Kidney epithelial cell (primary cell): ENCODE data around the gene PEX5L. TPM values are rescaled to one million over a fixed set of nuclear protein-coding genes. Genes with fewer than 3 reads are reported as not detected.

Source experiments
- DNase-seq: peaks from one replicate; pipeline ENCODE4 v3.0.0-alpha.2; 2010; ENCODE audit warnings: low read depth
- H3K27me3 ChIP-seq: 2 replicates; pipeline ENCODE4 v1.6.0; 2011; ENCODE audit warnings: low read length; ENCODE audit not compliant: control insufficient read depth, insufficient read depth
- H3K36me3 ChIP-seq: 2 replicates; pipeline ENCODE4 v1.5.1; 2011; ENCODE audit warnings: low read length; ENCODE audit not compliant: control insufficient read depth, insufficient read depth
- H3K4me3 ChIP-seq: 2 replicates; pipeline ENCODE4 v1.5.1; 2011; ENCODE audit warnings: low read depth, mild to moderate bottlenecking, control low read depth, low read length
- CTCF ChIP-seq: IDR thresholded peaks from 2 replicates; pipeline ENCODE4 v1.5.1; 2011; ENCODE audit warnings: mild to moderate bottlenecking, moderate library complexity, low read length, control low read depth, inconsistent platforms; ENCODE audit not compliant: insufficient read depth, poor library complexity, severe bottlenecking
- total RNA-seq: library from RNA; depleted of rRNA; stranded (reverse); fragments of >200 nt; gene quantifications from 2 replicates; pipeline ENCODE4 v1.2.3, GENCODE V29; 2015

Gene PEX5L
- total RNA-seq, 1 donor from 2014 or later = 0.04 TPM

- H3K4me3 ChIP-seq = no peak overlapping the region
- TF ChIP-seq CTCF = no peak
- H3K27me3 ChIP-seq = no peaks in the 10 kb centered on the region
- H3K36me3 ChIP-seq = no peaks in the 10 kb centered on the region
- DNase-seq = no peak
Observed at GRCh38 chr3:179775416-179776122, 261.2 kb downstream of the PEX5L start.

GRCh38 chr3:179772297-179772696 lies 264.4 kb downstream of the PEX5L start:
- no peak overlapping the region for H3K4me3 ChIP-seq

GRCh38 chr3:179771797-179772196 lies 264.9 kb downstream of the PEX5L start:
- H3K27me3 ChIP-seq = no peaks in the 10 kb centered on the region
- no peak overlapping the region for H3K4me3 ChIP-seq
- DNase-seq = no peak
- no peak for TF ChIP-seq CTCF
- H3K36me3 ChIP-seq = no peaks in the 10 kb centered on the region

More at GRCh38 chr3:179772297-179772696, 264.4 kb downstream of the PEX5L start:
- no peak for TF ChIP-seq CTCF
- Histone ChIP-seq H3K36me3 (no peaks in the 10 kb centered on the region), H3K27me3 (no peaks in the 10 kb centered on the region)
- no peak for DNase-seq

- Histone ChIP-seq H3K36me3 (peaks cover 1% of the 10 kb centered on the region), H3K4me3 (no peak overlapping the region), H3K27me3 (no peaks in the 10 kb centered on the region)
- TF ChIP-seq CTCF = no peak
- no peak for DNase-seq
Observed at GRCh38 chr3:179769411-179770247, 267.1 kb downstream of the PEX5L start.

- Histone ChIP-seq H3K27me3 (no peaks in the 10 kb centered on the region), H3K36me3 (peaks cover 1% of the 10 kb centered on the region), H3K4me3 (no peak overlapping the region)
- TF ChIP-seq CTCF = peak; percentile 77
- DNase-seq = peak; percentile 43
Observed at GRCh38 chr3:179768080-179768479, 268.7 kb downstream of the PEX5L start.
